Amygdala (tissue), 56 donors: ENCODE data around the gene FOS.
A peak's percentile ranks its signal among the peaks of the same experiment; 100 is the strongest.
"Not testable (repeated sequence)": the region's sequence is repeated elsewhere in the genome, so short reads cannot be mapped to it uniquely, and the experiment has no call there.

Source experiments
- DNase-seq, 56 donors: peaks; one replicate each; lab custom pipeline; 2025; lab: John Stamatoyannopoulos, UW

FOS gene

GRCh38 chr14:75290851-75291250 is 12.2 kb downstream of the FOS start:
- no peak for DNase-seq

- no peak for DNase-seq
Observed at GRCh38 chr14:75291331-75291730, 12.7 kb downstream of the FOS start.

GRCh38 chr14:75292101-75292563 is 13.5 kb downstream of the FOS start:
- no peak for DNase-seq

GRCh38 chr14:75292886-75293285 is 14.3 kb downstream of the FOS start:
- DNase-seq: no peak

- peak in 55 of 56 donors; percentile 49 to 96 (median 89) for DNase-seq
Observed at GRCh38 chr14:75293920-75294648, 15.5 kb downstream of the FOS start.

- no peak for DNase-seq
Observed at GRCh38 chr14:75294649-75295033, 16.0 kb downstream of the FOS start.

- peak in 27 of 56 donors; percentile 19 to 58 (median 32) for DNase-seq
Observed at GRCh38 chr14:75295061-75295461, 16.4 kb downstream of the FOS start.

- DNase-seq: peak in 53 of 56 donors; percentile 30 to 86 (median 68)
Observed at GRCh38 chr14:75295491-75296345, 17.1 kb downstream of the FOS start.

- no peak for DNase-seq
Observed at GRCh38 chr14:75297411-75298040, 18.9 kb downstream of the FOS start.

- peak in 1 of 56 donors; percentile 17 for DNase-seq
Observed at GRCh38 chr14:75298187-75298965, 19.7 kb downstream of the FOS start.

- DNase-seq: peak in 2 of 56 donors; percentile 16 to 34
Observed at GRCh38 chr14:75299059-75299458, 20.4 kb downstream of the FOS start.

- DNase-seq: no peak
Observed at GRCh38 chr14:75299576-75299975, 20.9 kb downstream of the FOS start.

- DNase-seq: peak in 5 of 56 donors; percentile 6 to 46 (median 12)
Observed at GRCh38 chr14:75301666-75302325, 23.2 kb downstream of the FOS start.

GRCh38 chr14:75303381-75303789 is 24.8 kb downstream of the FOS start:
- DNase-seq: peak in 36 of 56 donors; percentile 4 to 76 (median 33)

- DNase-seq: not testable (repeated sequence)
Observed at GRCh38 chr14:75306410-75306809, 27.8 kb downstream of the FOS start.

GRCh38 chr14:75306927-75307699 is 28.5 kb downstream of the FOS start:
- DNase-seq: peak in 3 of 56 donors; percentile 9 to 26 (median 13)

GRCh38 chr14:75307700-75308379 is 29.2 kb downstream of the FOS start:
- DNase-seq: peak in 53 of 56 donors; percentile 12 to 90 (median 68)

- not testable (repeated sequence) for DNase-seq
Observed at GRCh38 chr14:75308991-75309390, 30.4 kb downstream of the FOS start.
